ENCODE results near the gene RHBDD2. TPM values are rescaled to one million over a fixed set of nuclear protein-coding genes. Genes with fewer than 3 reads are reported as not detected.
"Not testable (repeated sequence)": the region's sequence is repeated elsewhere in the genome, so short reads cannot be mapped to it uniquely, and the experiment has no call there.

The RHBDD2 gene
- total RNA-seq, 6 experiments from 2014 or later, result 24.4 to 56.1 (median 31.7) TPM

DNA sequence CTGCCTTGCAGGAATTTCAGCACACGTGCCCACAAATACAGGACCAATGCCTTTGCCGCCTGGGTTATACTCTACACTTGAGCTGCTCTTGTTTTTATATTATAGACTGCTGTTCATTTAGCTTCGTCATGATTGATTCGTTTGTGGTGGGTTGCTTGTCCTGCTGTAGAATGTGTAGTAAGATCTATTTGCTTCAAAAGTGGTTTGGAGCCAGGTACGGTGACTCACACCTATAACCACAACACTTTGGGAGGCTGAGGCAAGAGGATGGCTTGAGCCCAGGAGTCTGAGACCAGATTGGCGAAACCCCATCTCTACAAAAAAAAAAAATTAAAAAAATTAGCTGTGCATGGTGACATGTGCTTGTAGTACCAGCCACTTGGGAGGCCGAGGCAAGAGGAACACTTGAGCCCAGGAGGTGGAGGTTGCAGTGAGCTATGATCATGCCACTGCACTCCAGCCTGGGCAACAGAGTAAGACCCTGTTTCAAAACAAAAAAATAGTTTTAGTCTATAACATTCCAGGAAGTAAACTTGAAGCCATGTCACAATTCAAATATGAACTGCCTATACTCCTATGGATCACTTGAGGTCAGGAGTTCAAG is 9.0 kb upstream of the RHBDD2 start:
- TF ChIP-seq POLR2A (IDR thresholded peaks at IDR 0.05) (no peak), CTCF (IDR thresholded peaks at IDR 0.05) (no peak)
- H3K27me3 ChIP-seq, result no peaks in the 10 kb centered on the region
- H3K36me3 ChIP-seq, result no peaks in the 10 kb centered on the region
- DNase-seq, result no peak
- no peak overlapping the region for H3K4me3 ChIP-seq
- 70% methylated on average over 7 of the region's 7 CpGs for WGBS (ENCODE audit: insufficient coverage, low coverage, low lambda C conversion rate, missing lambda C conversion rate)
- H3K4me1 ChIP-seq, result peaks cover 0 to 6% (median 0%) of the 10 kb centered on the region in 4 donors
- no peak for ATAC-seq
- no peak overlapping the region for H3K27ac ChIP-seq
- intact Hi-C loops (cut with DNase I), result loop anchor here (5.0 to 10.0 kb wide), 2 partner anchors 145 to 152 kb away; no protein-coding TSS in a partner anchor
- no peaks in the 10 kb centered on the region for H3K9me3 ChIP-seq

- peaks cover 0 to 6% (median 0%) of the 10 kb centered on the region in 4 donors for H3K4me1 ChIP-seq
- intact Hi-C loops (cut with DNase I), result no loop called here
- ATAC-seq (no peak), DNase-seq (no peak)
- 71% methylated on average over 8 of the region's 9 CpGs for WGBS (ENCODE audit: insufficient coverage, low coverage, low lambda C conversion rate, missing lambda C conversion rate)
- no peak overlapping the region for H3K27ac ChIP-seq
- TF ChIP-seq CTCF (IDR thresholded peaks at IDR 0.05) (no peak), POLR2A (IDR thresholded peaks at IDR 0.05) (no peak)
- no peaks in the 10 kb centered on the region for H3K9me3 ChIP-seq
- no peaks in the 10 kb centered on the region for H3K27me3 ChIP-seq
- H3K4me3 ChIP-seq, result no peak overlapping the region
- H3K36me3 ChIP-seq, result no peaks in the 10 kb centered on the region
Measured at GRCh38 chr7:75870557-75871161, 8.2 kb upstream of the RHBDD2 start.

GRCh38 chr7:75872073-75872782 is 6.6 kb upstream of the RHBDD2 start:
- no peaks in the 10 kb centered on the region for H3K36me3 ChIP-seq
- no peaks in the 10 kb centered on the region for H3K9me3 ChIP-seq
- intact Hi-C loops (cut with DNase I), result no loop called here
- ATAC-seq (peak; percentile 69 to 84 (median 82)), DNase-seq (no peak)
- WGBS (ENCODE audit: insufficient coverage, low coverage, low lambda C conversion rate, missing lambda C conversion rate), result 53% methylated on average over 13 of the region's 13 CpGs
- H3K27me3 ChIP-seq, result no peaks in the 10 kb centered on the region
- TF ChIP-seq POLR2A (IDR thresholded peaks at IDR 0.05) (no peak), CTCF (IDR thresholded peaks at IDR 0.05) (no peak)
- H3K4me1 ChIP-seq, result no peaks in the 10 kb centered on the region
- peak overlapping the region; percentile 10 to 47 (median 40) for H3K27ac ChIP-seq
- no peak overlapping the region for H3K4me3 ChIP-seq

DNA sequence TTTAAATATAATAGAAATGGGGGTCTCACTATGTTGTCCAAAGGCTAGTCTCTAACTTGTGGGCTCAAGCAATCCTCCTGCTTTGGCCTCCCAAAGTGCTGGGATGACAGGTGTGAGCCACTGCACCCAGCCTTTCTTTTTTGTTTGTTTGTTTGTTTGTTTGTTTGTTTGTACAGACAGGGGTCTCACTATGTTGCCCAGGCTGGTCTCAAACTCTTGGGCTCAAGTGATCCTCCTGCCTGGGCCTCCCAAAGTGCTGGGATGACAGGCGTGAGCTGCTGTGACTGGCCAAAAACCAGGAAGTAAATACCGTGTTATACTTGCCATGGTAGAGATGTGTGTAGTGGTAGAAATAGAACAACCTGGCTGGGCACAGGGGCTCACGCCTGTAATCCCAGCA is 4.7 kb upstream of the RHBDD2 start:
- intact Hi-C loops (cut with DNase I); DNase-seq; ATAC-seq; H3K27me3 ChIP-seq; H3K4me1 ChIP-seq; H3K9me3 ChIP-seq; H3K4me3 ChIP-seq; H3K27ac ChIP-seq; H3K36me3 ChIP-seq: not testable (repeated sequence)
- 67% methylated on average over 2 of the region's 3 CpGs for WGBS (ENCODE audit: insufficient coverage, low coverage, low lambda C conversion rate, missing lambda C conversion rate)

Measured in right lobe of liver (tissue), 6 donors.